SHP77 treated with DMSO at 0.1 percent for 48 hours (cell line): ENCODE data around the gene DDX43.
"Not testable (repeated sequence)": the region's sequence is repeated elsewhere in the genome, so short reads cannot be mapped to it uniquely, and the experiment has no call there.

Experiments
- DNase-seq: peaks from one replicate; lab custom pipeline; 2025; lab: John Stamatoyannopoulos, UW

Gene DDX43

DNA sequence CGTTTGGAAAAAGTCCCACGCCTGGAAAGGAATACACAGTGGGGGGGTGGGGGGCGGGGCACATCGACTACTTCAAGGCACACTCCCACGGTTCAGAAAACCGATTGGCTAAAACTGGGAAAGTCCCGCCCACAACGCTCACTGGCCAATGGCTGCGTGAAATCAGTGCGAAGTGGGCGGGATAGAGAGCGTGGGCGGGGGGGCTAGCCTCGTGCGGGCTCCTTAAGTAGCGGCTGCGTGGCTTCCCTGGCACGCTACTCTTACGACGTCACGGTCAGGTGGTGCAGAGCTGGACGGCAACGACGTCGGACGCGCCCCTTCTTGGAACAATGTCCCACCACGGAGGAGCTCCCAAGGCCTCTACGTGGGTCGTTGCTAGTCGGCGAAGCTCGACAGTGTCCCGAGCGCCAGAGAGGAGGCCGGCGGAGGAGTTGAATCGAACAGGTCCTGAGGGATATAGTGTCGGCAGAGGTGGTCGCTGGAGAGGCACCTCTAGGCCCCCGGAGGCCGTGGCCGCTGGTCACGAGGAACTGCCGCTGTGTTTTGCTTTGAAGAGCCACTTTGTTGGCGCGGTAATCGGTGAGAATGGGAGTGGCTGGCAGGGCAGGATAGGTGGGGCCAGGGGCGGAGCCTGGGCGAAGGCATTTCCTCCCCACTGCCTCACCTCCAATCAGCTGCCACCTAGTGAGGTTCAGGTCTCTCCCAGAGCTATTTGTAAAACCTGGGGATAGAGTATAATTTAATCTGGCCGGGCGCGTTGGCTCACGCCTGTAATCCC is at the start of gene DDX43:
DDX43 (plus strand) TSS at position 252 of the 778 bp plus-strand sequence; CDS start at position 330, 78 bp downstream.
- DNase-seq = peak; percentile 52

DNA sequence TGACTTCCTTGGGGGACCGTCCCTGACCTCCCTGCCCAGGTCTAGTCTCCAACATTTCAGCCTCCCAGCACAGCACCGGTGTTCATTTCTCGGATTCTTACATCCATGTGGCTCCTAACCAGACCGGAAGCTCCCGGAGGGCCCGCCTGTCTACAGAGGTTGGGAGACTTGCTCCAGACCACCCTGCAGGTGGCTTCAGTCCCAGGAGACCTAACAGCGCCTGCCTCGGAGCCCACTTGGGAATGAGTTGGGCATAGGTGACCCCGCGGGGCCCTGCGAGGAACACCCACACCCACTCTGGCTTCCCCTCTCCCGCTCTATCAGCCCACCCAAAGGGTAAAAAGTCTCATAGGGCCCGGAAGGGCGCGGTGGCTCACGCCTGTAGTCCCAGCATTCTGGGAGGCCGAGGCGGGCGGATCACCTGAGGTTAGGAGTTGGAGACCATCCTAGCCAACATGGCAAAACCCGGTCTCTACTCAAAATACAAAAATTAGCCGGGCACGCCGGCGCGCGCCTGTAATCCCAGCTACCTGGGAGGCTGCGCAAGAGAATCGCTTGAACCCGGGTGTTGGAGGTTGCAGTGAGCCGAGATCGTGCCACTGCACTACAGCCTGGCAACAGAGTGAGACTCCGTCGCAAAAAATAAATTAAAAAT is 46.0 kb upstream of the DDX43 start:
- no peak for DNase-seq

DNA sequence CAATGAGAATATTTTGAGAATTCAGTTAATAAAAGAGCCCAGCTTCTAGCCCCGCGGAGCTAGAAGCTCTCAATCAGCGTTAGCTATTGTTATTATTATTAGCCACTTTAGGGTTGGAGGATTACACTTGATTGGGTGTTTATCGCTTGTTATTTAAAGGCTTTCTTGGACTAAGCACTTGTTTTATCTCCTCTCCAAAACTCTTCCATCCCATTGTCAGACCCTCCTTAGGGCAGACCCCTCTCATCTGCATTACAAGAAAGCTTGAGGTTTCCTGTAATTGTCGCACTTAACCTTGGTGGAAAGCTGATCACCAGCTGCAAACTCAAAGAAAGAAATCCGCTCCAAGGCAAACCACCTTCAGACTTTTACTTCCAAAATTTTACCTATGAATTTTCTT is 45.3 kb upstream of the DDX43 start:
- DNase-seq = no peak

DNA sequence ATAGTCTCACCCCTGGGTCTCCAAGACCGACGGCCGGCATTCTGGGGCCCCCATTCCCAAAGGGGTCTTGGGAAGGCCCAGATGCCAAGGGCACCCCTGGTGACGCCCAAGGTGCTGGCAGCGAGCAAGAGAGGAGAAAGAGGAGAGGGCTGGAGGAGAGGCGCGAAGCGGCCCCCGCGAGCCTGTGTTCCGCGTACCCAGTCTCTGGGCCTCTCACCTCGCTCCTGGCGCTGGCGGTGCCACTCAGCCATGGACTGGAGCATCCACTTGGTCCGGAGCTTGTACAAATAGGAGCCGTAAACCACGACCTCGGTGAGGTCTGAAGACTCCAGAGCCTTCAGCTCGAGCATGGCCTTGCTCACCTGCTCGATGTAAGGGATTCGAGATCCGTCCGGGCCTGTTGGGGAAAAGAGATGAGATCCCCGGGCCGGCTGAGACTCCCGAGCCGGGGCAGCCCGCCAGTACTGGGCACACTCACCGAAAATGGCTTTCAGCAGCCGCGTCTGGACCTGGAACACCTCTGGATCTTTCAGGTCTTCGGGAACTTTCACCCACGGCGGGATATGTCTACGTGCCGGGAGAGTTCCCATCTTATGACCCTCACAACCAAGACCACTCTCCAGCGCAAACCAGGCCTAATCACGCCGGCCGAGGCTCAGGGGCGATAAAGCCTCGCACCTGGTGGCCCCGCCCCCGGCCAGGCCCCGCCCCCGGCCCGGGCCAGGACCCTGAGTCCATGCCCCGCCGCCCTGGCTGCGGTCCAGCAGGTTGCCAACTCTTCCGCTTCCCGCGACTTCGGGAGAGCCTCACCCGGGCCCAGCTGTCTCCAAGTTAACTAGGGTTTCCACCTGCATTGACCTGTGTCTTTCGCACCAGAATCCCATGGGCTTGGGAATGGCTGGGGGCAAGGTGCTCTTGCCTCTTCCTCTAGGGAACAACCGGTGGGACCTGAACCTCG is 40.7 kb upstream of the DDX43 start, which contains the start of gene DPPA5:
DPPA5 (minus strand) TSS at position 641 of the 958 bp plus-strand sequence; CDS start at position 590, 51 bp downstream.
- DNase-seq = no peak

DNA sequence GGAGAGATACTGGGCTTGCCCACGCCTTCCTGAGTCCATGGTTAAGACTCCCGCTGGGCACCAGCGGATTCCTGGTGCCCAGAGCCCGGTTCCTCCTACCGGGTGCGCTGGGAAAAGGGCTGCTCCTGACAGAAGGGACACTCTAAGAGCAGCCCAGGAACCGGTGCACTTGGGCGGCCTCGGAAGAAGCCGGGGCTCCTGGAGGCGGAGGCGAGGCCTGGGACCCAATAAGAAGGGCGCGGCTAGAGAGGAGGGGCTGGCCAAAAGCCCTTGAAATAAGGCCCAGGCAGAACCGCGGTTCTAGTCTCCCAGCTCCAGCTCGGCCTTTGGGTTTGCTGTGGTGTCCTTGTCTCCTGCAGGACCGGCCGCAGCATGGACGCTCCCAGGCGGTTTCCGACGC is 32.3 kb upstream of the DDX43 start, which contains the start of gene KHDC3L:
KHDC3L (plus strand) TSS at position 301 of the 400 bp plus-strand sequence; CDS start at position 373, 72 bp downstream.
- no peak for DNase-seq

DNA sequence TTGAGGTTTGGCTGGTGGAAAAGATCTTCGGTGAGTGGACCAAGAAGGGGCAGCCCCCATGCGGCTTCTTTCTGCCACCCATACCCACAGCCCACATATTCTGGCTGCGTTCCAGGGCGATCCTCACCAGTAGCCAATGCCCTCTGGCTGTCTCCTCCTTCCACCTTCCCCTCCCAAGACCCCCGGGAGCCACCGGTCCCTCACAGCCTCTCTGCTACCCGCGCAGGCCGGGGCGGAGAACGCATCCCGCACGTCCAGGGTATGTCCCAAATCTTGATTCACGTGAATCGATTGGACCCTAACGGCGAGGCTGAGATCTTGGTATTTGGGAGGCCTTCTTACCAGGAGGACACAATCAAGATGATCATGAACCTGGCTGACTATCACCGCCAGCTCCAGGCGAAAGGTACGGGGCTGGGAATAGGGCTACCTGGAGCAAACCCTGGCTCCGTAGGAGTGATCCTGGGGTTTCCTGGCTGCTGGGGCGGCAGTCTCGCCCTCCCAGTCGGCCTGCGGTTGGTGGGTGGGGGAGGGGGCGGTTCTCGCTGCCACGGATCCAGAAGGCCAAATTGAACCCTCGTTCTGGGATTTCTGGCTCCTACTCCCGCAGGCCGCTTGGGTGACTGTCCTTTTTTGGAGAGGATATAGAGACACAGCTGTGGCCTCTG is 31.6 kb upstream of the DDX43 start:
- DNase-seq = no peak

DNA sequence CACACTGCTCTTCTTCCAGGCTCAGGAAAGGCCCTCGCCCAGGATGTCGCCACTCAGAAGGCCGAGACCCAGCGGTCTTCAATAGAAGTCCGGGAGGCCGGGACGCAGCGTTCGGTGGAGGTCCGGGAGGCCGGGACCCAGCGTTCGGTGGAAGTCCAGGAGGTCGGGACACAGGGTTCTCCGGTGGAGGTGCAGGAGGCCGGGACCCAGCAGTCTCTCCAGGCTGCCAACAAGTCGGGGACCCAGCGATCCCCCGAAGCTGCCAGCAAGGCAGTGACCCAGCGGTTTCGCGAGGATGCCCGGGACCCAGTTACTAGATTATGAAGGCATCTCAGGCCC is 31.1 kb upstream of the DDX43 start:
- no peak for DNase-seq

DNA sequence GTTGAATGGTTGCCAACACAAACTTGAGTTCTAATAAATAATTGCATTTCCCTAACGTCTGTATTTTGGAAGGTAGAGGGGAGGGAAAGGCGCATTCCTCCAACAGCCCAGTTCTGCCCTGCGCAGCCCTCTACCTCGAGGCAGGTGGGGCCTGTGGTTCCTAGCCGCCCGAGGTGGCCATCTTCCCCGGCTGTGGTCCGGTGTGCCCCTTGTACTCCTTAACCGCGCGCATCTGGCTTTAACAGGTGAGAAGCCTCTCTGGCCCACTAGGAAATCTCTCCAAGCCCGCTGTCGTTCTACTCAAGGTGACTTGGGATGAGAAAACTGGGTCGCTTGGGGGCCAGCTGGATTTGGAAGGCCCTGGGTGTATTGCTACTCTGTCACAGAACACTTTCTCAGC is 30.5 kb upstream of the DDX43 start:
- DNase-seq = no peak

DNA sequence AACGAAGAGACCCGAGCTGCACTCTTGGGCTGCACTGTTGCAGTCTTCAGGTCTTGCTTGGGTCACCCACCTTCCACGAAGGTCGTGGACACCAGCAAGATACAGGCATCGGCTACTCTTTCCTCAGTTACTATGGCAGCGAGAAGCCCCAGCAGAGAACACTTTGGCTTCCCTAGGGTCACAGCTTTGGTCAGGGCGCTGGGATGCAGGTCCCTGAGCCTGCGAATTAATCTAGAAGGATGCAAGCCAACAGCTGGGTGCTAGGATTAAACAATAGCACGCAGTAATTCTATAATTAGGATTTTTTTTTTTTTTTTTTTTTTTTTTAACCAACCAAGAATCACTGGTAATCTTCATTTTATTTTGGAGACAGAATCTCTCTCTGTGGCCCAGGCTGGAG is 30.1 kb upstream of the DDX43 start:
- DNase-seq = no peak

DNA sequence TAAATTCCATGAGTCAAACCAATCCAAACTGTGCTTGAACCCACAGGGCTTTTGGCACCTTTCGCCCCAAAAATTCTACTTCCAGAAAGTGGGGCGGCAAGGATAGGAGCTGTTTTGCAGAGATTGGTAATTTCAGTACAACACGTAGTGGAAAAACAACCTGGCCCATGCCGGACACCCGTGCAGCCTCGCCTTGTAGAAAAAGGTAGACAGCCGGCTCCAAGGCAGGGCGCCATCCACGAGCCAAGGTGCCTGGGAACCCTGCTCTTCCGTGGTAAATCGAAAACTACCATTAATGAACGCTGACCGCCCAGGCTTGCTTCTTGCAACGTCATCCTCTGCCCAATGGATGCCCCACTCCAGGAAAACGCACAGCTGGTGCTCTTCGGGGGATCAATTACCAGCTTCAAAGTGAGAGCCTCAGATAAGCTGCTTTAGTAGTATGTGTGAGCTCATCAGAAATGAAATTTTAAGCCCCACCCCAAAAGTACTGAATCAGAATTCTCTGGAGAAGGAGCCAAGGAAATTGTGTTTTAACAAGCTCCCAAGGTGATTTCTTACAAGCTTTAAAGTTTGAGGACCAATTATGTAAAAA is 26.8 kb upstream of the DDX43 start:
- no peak for DNase-seq

DNA sequence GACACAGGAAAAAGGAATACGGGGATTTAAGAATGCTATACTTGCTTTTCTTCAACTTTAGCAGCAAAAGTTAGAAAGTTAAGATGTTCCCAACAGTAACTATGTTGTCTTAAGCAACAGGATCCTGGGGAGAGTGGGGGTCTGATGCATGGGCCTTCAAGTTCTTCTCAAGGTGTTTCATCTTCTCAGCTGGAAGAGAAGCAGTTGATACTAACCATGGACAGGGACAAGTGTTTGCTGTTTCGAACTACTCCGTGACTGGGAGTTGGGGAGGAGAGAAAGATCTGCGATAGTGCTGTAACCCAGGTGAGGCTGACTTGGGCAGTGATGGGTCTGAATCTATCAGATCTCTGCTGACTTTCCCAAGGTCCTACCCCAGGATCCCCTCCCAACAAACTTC is 26.0 kb upstream of the DDX43 start:
- DNase-seq = no peak

DNA sequence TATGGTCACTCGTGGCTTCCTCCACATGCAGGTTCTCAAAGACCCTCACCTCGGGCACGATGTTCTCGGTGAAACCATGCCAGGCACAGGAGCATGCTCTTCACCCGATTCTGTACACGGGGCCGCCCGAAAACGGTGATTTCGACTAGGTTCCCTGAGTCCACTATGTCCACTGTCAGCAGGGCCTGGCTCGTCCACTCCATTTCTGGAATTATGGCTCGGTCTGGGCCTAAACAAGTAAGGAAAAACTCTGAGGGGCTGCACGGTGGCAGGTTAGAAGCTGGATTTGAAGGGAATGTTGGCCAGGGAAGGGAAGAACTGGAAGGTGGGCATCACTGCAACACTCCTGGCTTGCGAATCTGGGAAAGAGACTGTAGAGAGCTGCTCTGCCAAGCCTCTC is 25.5 kb upstream of the DDX43 start:
- DNase-seq = no peak

DNA sequence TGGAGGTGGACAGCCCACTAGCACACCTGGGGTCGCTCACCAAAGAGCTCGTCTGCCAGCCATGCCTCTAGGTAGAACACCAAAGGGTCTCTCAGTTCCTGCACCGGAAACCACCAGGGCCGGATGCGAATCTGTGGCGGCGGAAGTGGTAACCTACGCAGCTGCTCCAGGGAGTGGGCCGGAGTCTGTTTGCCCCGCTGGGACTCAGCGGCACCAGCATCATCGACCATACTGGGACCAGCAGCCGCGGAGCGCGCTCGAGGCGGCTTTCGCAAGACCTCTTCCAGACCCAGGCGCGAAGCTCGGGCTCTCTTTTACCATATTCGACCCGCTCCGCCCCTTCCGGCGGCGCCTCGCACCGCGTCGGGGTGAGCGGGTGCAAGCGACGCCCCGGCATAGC is 25.1 kb upstream of the DDX43 start, which contains the start of gene OOEP:
OOEP (minus strand) TSS at position 335 of the 400 bp plus-strand sequence; CDS start at position 230, 105 bp downstream.
- no peak for DNase-seq

DNA sequence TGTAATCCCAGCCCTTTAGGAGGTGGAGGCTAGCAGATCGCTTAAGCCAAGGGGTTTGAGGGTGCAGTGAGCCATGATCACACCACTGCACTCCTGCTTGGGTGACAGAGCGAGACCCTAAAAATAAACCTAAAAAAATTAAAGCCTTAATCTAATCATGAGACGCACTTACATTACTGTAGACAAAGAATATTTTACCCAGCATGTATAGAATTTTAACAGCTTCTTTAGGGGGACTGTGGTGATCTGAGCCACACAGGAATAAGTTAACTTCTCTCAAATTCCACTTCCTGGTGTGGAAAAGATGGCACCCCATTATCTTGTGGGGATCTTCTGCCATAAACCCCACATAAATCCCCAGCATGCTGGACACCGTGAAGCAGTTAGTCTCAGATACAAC is 22.6 kb upstream of the DDX43 start:
- no peak for DNase-seq

DNA sequence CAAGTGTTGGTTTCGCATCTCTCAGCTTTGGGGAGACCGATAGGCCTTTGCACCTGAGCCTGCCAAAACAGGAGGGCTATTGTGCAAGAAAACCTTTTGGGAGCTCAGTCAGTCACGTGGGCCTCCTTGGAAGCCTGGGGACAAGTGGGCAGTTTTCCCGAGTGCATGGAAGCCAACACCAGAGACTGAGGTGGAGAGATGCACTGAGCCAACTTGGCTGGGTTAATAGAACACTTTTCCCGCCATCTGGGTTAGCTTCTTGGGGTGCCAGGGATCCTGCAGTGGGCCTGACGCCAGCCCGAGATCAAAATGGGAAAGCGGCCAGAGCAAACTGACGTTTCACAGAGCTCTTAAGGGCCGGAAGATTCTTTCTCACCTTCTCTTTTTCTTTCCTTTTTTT is 22.1 kb upstream of the DDX43 start:
- no peak for DNase-seq

DNA sequence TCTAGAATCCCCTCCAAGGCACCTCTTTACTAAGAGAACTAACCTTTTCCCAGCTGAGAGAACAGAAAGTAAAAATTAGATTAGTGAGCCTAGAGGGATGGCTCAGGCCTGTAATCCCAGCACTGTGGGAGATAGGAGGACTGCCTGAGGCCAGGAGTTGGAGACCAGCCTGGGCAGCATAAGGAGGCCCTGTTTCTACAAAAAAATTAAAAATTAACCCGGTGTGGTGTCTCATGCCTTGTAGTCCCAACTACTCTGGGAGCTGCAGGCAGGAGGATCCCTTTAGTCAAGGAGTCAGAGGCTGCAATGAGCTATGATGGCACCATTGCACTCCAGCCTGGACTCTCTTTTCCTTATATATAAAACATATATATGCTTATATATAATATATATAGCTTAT is 19.4 kb upstream of the DDX43 start:
- no peak for DNase-seq

DNA sequence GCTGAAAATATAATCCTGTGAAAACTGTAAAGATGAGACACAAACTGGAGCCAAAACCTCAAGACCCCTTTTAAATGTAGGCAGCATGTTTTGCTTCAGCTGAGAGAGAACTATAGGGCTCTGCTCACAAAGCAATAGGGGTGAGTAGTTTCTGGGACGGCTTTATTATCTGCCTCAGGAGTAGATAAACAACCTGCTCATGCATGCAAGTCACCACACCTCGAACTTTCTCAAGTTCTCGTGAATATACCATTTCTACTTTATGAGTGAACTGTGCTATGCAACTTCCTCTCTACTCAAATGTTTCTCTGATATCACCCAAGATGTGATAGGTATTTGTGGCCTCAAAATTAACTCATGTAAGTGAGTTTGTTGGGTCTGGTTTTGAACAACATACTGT is 17.4 kb upstream of the DDX43 start:
- DNase-seq = no peak

DNA sequence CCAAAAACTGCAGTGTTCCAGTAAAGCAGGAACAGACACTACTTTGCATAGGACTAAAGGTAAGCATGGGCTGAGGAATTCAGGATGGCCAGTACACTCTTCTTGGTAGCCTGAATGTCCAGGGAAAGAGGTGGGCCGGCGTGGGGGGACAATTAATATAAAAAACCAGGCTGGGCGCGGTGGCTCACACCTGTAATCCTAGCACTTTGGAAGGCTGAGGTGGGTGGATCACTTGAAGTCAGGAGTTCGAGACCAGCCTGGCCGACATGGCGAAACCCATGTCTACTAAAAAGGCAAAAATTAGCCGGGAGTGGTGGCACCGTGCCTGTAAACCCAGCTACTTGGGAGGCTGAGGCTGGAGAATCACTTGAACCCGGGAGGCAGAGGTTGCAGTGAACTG is 13.1 kb upstream of the DDX43 start:
- not testable (repeated sequence) for DNase-seq

DNA sequence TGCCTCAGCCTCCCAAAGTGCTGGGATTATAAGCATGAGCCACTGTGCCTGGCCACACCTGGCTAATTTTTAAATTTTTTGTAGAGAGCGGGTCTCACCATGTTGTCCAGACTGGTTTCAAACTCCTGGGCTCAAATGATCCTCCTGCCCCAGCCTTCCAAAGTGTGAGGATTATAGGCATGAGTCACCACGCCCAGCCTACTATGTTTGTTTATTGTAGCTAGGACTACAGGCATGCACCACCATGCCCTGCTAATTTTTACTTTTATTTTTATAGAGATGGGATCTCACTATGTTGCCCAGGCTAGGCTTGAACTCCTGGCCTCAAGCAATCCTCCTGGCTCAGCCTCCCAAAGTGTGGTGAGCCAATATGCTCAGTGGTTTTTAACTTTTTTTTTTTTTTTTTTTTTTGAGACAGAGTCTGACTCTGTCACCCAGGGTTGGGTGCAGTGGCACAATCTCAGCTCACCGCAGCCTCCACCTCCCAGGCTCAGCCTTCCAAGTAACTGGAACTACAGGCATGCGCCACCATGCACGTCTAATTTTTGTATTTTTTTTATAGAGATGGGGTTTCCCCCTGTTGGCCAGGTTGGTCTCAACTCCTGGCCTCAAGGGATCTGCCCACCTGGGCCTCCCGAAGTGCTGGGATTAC is 12.0 kb upstream of the DDX43 start:
- DNase-seq = no peak

DNA sequence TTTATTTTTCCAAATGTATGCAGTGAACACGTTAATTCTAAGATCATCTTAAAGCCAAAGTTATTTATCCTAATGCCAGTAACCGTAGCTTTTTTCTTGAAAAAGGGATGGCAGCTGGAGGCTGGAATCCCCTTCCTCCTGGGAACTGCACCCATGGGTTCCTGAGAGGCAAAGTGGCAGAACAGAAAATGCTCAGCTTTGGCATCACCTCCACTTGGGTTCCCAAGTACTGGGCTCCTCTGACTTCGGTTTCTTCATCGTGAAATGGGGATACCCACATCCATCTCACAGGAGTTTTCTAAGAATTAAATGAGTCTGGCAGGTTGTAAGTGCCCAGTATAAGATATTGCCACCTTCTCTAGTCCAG is 6.2 kb upstream of the DDX43 start:
- DNase-seq = no peak
